MG63 (cell line): ENCODE measurements around the gene HRH3. TPM values are rescaled to one million over a fixed set of nuclear protein-coding genes. Genes with fewer than 3 reads are reported as not detected.

ENCODE experiments used
- DNase-seq: peaks from one replicate; pipeline ENCODE4 v3.0.0-alpha.2; 2020
- H3K27me3 ChIP-seq: fragments of 250-450 bp; sonication (Bioruptor Pico); 2 replicates; pipeline ENCODE4 v1.5.1; 2020; ENCODE audit warnings: mild to moderate bottlenecking, moderate library complexity
- H3K36me3 ChIP-seq: fragments of 250-450 bp; sonication (Bioruptor Pico); 2 replicates; pipeline ENCODE4 v1.5.1; 2020; ENCODE audit warnings: mild to moderate bottlenecking, moderate library complexity
- H3K4me3 ChIP-seq: fragments of 250-450 bp; sonication (Bioruptor Pico); 2 replicates; pipeline ENCODE4 v1.5.1; 2020; ENCODE audit warnings: mild to moderate bottlenecking, moderate library complexity
- H3K9me3 ChIP-seq: fragments of 250-450 bp; sonication (Bioruptor Pico); 2 replicates; pipeline ENCODE4 v1.5.1; 2020; ENCODE audit warnings: mild to moderate bottlenecking, moderate library complexity
- total RNA-seq: library from RNA; depleted of rRNA; stranded (reverse); fragments of >200 nt; shearing (Covaris generic); gene quantifications from 2 replicates; pipeline ENCODE4 v1.2.3, GENCODE V29; 2014; ENCODE audit warnings: low replicate concordance; rRNA removed

HRH3 gene
- total RNA-seq = not detected in 2 replicates

DNA sequence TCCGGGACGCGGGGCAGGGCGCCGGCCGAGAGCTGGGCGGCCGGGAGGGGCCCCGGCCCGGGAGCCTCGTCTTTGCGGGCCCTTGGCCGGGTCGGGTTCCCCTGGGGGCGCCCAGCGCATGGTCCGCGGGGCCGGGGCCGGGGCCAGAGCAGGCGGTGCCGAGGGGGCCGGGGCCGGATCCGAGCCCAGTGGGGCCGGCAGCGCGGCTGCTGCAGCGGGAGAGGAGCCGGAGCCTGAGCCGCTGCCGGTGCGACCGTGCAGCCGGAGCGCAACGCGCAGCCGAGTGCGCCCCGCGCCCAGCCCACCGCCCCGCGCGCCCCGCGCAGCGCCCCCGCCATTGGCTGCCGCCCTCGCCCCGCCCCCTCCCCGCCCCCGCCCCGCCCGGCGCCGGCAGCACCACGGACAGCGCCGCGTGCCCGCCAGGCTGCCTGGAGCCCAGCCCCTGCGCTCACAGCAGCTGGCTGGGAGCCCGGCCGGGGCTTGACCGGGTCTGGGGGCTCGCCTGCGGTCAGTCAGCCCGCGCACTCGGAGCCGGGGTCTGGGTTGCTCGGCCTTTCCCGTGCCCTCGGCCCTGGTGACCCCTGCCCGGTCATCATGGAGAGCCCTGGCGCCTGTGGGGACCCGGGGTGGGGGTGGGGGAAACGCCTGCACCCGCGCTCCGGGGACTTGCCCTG lies at the start of gene HRH3:
Gene HRH3 (minus strand): TSS at position 287 of the 674 bp plus-strand sequence. CDS start 308 bp downstream, outside the sequence.
- H3K27me3 ChIP-seq = peaks cover 90% of the 10 kb centered on the region
- peak; percentile 45 for DNase-seq
- H3K9me3 ChIP-seq = no peaks in the 10 kb centered on the region
- no peaks in the 10 kb centered on the region for H3K36me3 ChIP-seq
- no peak within 1 kb of the TSS for H3K4me3 ChIP-seq

DNA sequence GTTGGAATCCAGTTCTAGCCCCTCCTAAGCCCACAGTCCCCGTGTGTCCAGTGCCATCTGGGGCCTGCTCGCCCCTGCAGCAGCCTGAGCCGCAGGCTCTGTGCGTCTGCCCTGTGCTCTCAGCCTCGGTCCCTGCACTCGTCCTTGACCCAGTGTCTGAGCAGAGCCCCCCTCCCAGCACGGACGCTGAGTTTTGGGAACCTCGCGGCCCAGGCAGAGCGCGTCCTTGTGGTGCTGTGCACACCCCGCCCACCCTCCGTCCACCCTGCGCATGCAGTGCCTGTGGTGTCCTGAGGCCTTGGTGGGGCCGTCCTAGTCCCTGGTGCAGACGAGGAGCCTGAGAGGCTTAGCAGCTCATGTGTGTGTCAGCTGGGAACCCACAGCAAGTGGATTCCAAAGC lies 49.8 kb upstream of the HRH3 start:
- no peaks in the 10 kb centered on the region for H3K27me3 ChIP-seq
- H3K36me3 ChIP-seq = peaks cover 41% of the 10 kb centered on the region
- no peak for DNase-seq
- H3K4me3 ChIP-seq = no peak overlapping the region
- peaks cover 8% of the 10 kb centered on the region for H3K9me3 ChIP-seq

DNA sequence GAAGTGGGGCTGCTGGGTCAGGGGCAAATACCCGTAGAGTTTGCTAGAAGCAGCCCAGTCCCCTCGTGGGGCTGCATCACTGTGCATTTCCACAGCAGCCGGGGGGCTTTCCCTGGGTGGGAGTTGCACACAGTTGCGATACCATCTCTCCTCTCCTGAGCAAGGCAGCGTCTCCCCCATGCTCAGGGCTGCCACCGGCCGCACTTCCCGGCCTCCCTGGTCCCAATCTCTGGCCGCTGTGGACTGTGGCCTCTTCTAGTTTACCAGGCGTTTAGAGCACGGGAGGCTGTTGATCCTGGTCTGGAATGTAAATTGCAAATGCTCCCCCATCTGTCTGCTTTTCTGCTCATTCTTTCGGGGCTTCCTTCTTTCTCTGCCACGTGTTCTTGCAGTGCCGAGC lies 49.3 kb upstream of the HRH3 start:
- H3K27me3 ChIP-seq = no peaks in the 10 kb centered on the region
- no peak overlapping the region for H3K4me3 ChIP-seq
- H3K36me3 ChIP-seq = peaks cover 46% of the 10 kb centered on the region
- peaks cover 13% of the 10 kb centered on the region for H3K9me3 ChIP-seq
- DNase-seq = no peak

DNA sequence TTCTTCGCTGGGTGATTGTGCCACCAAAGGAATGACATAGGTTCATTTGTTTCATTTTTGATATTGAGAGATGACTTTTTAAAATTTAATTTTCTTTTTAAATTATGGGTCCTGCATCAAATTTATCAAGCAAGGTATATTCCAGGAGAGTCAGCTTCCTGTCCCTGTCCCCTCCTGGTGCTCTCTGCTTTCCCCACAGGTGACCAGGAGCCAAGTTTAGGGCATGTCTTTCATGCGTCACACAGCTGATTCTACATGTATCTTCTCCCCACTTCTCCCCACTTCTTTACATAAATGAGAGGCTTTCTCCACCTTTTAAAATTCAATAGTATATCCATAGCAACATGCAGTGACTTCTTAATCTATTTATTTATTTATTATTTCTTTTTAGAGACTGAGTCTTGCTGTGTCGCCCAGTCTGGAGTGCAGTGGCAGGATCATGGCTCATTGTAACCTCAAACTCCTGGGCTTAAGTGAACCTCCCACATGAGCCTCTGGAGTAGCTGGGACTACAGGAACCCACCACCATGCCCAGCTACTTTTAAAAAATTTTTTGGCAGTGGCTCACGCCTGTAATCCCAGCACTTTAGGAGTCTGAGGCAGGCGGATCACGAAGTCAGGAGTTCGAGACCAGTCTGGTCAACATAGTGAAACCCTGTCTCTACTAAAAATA lies 48.3 kb upstream of the HRH3 start:
- no peak for DNase-seq
- no peak overlapping the region for H3K4me3 ChIP-seq
- peaks cover 51% of the 10 kb centered on the region for H3K36me3 ChIP-seq
- peaks cover 16% of the 10 kb centered on the region for H3K9me3 ChIP-seq
- no peaks in the 10 kb centered on the region for H3K27me3 ChIP-seq

DNA sequence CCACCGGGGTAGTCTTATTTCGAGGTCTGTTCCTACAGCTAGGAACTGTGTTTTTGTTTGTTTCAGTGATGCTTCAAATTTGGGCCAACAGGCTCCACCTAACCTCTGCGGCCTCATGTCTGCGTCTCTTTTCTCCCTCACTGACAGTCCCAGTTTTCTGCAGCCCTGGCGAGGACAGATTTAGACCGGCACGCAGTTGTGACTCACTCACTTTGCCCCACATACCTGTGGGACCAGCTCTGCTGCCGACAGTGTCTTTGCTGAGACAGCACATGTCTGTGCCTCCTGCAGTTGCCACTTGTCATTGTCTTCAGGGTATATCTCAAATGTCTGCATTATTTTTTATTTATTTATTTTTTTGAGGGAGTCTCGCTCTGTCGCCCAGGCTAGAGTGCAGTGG lies 47.5 kb upstream of the HRH3 start:
- Histone ChIP-seq H3K36me3 (peaks cover 57% of the 10 kb centered on the region), H3K27me3 (no peaks in the 10 kb centered on the region), H3K9me3 (peaks cover 16% of the 10 kb centered on the region), H3K4me3 (no peak overlapping the region)
- DNase-seq = no peak

DNA sequence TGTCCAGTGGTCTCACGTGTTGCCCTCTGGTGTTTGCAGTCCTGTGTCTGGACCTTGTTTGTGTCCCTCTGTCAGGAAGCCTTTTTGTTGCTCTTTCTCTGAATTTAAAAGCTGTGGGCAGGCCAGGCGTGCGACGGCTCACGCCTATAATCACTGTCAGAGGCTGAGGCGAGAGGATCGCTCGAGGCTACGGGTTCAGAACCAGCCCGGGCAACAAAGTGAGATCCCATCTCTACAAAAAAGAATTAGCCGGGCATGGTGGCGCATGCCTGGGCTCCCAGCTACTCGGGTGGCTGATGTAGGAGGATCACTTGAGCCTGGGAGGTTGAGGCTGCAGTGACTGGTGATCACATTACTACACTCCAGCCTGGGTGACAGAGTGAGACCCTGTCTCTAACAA lies 46.8 kb upstream of the HRH3 start:
- Histone ChIP-seq H3K27me3 (no peaks in the 10 kb centered on the region), H3K9me3 (peaks cover 16% of the 10 kb centered on the region), H3K4me3 (no peak overlapping the region), H3K36me3 (peaks cover 63% of the 10 kb centered on the region)
- DNase-seq = no peak

DNA sequence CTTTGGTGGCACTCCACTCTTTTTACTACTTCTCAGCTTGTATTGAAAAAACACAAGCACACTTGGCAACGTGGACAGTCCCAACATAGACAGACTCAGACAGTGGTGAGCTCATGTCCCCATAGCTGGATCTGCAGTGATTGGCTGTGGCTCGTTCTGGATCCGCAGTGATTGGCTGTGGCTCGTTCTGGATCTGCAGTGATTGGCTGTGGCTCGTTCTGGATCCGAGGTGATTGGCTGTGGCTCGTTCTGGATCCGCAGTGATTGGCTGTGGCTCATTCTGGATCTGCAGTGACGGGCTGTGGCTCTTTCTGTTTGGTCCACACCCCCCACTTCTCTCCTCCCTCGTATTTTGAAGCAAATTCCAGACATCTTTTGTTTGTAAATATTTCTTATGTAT lies 46.3 kb upstream of the HRH3 start:
- Histone ChIP-seq H3K27me3 (no peaks in the 10 kb centered on the region), H3K4me3 (no peak overlapping the region), H3K9me3 (peaks cover 16% of the 10 kb centered on the region), H3K36me3 (peaks cover 66% of the 10 kb centered on the region)
- peak; percentile 16 for DNase-seq

DNA sequence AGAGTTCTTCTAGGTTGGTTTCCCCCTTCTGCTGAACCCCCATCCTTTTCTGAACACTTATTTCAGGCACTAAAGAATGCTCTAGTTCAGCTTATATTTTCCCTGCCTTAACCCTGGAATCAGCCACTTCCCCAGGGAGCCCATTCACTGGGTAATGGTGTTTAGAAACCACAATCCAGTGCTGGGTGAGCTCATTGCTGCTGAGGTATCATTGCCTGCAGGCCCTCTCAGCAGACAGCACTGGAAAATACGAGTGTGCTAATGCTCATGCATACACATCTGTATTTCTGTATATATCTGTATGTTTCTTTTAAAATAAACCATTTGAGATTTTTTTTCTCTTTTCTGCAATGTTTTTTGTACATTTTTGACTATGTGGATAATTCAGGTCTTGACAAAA lies 45.3 kb upstream of the HRH3 start:
- peaks cover 73% of the 10 kb centered on the region for H3K36me3 ChIP-seq
- DNase-seq = no peak
- peaks cover 16% of the 10 kb centered on the region for H3K9me3 ChIP-seq
- H3K4me3 ChIP-seq = no peak overlapping the region
- H3K27me3 ChIP-seq = no peaks in the 10 kb centered on the region

DNA sequence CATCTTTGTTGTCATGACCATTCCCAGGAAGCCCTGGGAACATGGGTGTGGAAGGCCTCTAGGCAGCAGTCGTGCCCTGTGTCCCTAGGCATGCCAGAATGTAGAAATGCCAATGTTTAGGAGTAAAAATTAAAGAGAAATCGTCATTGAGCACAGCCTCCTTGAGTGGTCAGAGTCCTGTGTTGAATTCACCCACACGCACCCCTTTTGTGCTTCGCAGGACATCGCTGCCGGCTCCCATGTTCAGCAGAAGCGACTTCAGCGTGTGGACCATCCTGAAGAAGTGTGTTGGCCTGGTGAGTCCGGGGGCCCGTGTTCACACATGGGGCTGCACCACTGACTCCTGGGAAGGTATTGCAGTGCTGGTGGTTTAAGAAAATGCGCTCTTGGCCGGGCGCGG lies 43.3 kb upstream of the HRH3 start:
- DNase-seq = no peak
- Histone ChIP-seq H3K27me3 (no peaks in the 10 kb centered on the region), H3K36me3 (peaks cover 80% of the 10 kb centered on the region), H3K4me3 (no peak overlapping the region), H3K9me3 (peaks cover 16% of the 10 kb centered on the region)

DNA sequence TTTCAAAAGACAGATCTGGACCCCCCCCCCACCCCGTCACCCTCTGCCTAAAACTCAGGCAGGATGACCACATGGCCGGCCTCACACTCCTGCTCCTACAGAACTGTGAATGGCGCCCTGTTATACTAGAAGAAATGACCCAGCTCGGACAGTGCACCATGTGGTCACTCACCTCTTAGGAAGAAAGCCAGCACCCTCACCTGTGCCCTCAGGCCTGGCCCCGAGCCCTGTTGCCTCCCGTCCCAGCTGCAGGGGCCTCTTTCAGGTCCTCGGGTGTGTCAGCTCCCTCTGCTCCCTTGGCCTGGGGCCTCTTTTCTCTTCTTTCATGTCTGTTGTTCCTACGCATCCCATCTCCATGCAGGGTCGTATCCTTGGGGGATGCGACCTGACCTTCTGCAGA lies 42.0 kb upstream of the HRH3 start:
- Histone ChIP-seq H3K4me3 (no peak overlapping the region), H3K9me3 (peaks cover 16% of the 10 kb centered on the region), H3K36me3 (peaks cover 78% of the 10 kb centered on the region), H3K27me3 (no peaks in the 10 kb centered on the region)
- DNase-seq = no peak

DNA sequence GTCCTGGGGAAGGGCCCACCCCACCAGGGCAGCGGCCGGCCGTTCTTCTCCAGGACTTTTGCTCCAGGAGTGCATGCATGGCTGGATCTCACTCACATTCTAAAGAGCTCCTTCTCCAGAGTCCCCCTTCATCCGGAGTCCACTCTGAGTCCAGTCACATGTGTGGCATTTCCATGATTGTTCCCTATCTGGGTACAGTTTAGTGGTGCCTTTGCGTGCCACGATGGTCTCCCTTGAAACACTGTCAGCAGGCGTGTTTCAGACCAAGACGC lies 39.2 kb upstream of the HRH3 start:
- Histone ChIP-seq H3K4me3 (no peak overlapping the region), H3K36me3 (peaks cover 61% of the 10 kb centered on the region), H3K27me3 (no peaks in the 10 kb centered on the region), H3K9me3 (peaks cover 1% of the 10 kb centered on the region; the same call in 1 of the 2 replicates)
- no peak for DNase-seq

DNA sequence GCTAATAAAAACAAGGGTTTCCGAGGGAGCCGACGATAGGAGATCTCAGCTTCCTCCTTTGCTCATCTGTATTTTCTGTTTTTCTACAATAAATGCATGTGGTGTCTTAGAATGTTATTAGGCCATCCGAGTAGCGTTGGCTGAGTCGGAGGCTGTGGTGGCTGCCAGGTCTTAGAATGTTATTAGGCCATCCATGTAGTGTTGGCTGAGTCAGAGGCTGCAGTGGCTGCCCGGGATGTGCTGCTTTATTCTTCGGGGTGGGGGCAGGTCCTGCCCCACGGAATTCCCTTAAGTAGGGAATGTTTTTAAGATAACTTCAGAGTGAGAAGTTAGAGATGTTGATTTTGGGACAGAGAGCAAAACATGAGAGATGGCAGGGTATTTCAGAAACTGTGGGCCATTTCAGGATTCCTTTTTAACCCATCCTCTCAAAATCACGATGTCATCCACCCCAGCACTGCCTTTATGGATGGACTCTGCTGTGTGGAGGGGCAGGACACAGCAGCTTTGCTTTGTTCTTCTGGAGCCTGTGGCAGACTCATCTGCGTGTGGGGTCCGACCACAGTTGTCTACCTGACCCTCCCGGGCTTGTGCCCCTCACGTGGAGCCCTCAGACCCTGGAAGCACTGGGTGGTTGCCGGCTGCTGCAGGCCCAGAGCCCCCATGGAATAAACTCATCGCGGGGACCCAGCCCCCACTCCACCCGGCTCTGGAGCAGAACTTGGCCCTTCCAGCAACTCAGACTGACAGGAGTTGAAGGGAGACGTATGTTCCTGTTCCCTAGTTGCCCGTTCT lies 38.6 kb upstream of the HRH3 start:
- H3K27me3 ChIP-seq = no peaks in the 10 kb centered on the region
- peaks cover 56% of the 10 kb centered on the region for H3K36me3 ChIP-seq
- peak; percentile 84 for DNase-seq
- H3K9me3 ChIP-seq = no peaks in the 10 kb centered on the region
- no peak overlapping the region for H3K4me3 ChIP-seq

DNA sequence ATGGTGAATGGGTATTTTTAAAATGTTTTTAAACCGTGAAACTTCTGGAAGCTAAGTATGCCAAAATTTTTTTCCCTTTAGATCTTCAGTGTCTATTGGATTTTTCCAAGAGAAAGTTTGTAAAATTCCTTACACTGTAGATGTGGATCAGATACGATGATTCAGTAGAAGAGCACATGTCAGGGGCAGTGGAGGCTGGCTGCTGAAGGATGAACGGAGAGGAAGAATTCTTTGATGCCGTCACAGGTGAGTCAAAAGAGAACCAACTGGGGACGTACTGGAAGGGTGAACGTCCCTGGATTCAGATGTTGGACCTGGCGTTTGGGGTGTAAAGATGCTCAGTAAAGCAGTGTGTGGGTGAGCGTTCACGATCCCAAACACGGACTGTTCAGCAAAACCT lies 35.9 kb upstream of the HRH3 start:
- H3K36me3 ChIP-seq = peaks cover 34% of the 10 kb centered on the region
- H3K9me3 ChIP-seq = no peaks in the 10 kb centered on the region
- H3K4me3 ChIP-seq = no peak overlapping the region
- H3K27me3 ChIP-seq = no peaks in the 10 kb centered on the region
- DNase-seq = no peak

DNA sequence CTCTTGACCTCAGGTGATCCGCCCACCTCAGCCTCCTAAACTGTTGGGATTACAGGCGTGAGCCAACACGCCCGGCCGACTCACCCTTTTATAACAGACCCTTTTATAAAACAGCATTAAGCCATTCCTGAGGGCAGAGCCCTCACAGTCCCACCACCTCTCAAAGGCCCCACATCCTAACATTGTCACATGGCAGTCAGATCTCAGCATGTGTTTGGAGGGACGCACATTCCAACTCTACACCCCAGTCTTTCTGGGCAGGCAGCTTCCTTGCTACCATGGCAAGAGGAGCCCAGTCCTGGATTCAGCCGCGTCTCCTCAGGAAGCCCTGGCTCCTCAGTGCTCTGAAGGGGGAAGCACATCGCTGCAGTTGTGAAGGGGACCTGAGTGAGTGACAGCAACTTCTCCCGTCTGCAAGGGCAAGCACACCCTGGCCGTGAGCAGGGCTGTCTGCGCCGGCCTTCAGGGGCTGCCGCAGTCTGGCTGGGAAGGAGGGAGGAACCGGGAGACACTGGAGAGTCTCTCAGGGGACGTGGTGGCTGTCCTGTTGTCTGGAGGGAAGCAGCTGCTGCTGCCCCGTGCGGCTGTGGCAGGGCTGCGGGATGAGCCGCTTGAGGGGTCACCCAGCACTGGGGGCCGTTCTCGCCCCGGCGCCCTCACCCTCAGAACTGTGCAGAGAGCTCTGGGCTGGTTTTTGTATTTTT lies 34.1 kb upstream of the HRH3 start:
- DNase-seq = no peak
- no peaks in the 10 kb centered on the region for H3K9me3 ChIP-seq

DNA sequence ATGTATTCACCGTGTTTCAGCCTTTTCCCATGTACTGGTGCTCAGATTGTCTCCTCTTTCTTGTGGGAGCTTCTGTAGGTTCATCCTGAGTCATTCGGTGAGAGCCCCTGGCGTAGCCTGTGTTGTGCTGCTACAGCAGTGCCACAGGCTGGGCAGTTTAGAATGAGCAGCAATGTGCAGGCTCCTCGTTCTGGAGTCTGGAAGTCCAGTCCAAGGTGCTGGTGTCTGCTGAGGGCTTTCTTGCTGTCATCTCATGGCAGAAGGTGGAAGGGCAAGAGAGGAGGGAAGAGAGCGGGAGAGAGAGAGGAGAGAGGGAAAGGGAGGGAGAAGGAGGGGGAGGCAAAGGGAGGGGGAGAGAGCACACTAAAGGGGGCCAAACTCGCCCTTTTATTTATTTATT lies 33.3 kb upstream of the HRH3 start:
- no peaks in the 10 kb centered on the region for H3K9me3 ChIP-seq
- peaks cover 19% of the 10 kb centered on the region for H3K36me3 ChIP-seq
- H3K27me3 ChIP-seq = no peaks in the 10 kb centered on the region
- H3K4me3 ChIP-seq = no peak overlapping the region
- no peak for DNase-seq

More for the DNA sequence above, 34.1 kb upstream of the HRH3 start:
- Histone ChIP-seq H3K27me3 (no peaks in the 10 kb centered on the region), H3K36me3 (peaks cover 20% of the 10 kb centered on the region), H3K4me3 (no peak overlapping the region)

DNA sequence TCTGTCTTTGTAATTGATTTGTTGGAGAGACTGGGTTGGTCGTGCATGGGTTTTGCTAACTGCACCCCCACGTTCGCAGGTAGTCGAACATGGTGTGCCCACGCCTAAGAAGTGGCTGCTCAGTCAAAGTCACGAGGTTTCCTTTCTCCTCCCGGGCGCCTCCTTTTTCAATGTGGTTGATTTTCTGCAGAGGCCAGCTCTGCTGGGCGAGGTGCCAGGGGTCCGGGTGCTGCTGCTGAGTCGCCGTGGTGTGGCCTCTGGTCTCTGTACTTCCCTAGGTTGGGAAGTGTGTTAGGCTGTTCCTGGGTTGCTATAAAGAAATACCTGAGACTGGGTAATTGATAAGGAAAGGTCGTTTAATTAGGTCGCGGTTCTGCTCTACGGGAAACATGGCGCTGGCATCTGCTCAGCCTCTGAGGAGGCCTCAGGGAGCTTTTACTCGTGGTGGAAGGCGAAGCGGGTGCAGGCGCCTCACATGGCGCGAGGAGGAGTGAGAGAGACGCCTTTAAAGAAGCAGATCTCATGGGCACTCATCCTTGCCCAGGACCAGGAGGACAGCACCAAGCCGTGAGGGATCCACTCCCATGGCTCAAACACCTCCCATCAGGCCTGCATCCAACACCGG lies 32.4 kb upstream of the HRH3 start:
- peak; percentile 37 for DNase-seq
- Histone ChIP-seq H3K4me3 (no peak overlapping the region), H3K36me3 (peaks cover 19% of the 10 kb centered on the region), H3K27me3 (no peaks in the 10 kb centered on the region), H3K9me3 (no peaks in the 10 kb centered on the region)
